ENCODE measurements around the gene PSENEN. TPM values are rescaled to one million over a fixed set of nuclear protein-coding genes. Genes with fewer than 3 reads are reported as not detected.

The PSENEN gene
- total and polyA plus RNA-seq, 2 experiments from 2014 or later: 39.1 to 106 TPM

DNA sequence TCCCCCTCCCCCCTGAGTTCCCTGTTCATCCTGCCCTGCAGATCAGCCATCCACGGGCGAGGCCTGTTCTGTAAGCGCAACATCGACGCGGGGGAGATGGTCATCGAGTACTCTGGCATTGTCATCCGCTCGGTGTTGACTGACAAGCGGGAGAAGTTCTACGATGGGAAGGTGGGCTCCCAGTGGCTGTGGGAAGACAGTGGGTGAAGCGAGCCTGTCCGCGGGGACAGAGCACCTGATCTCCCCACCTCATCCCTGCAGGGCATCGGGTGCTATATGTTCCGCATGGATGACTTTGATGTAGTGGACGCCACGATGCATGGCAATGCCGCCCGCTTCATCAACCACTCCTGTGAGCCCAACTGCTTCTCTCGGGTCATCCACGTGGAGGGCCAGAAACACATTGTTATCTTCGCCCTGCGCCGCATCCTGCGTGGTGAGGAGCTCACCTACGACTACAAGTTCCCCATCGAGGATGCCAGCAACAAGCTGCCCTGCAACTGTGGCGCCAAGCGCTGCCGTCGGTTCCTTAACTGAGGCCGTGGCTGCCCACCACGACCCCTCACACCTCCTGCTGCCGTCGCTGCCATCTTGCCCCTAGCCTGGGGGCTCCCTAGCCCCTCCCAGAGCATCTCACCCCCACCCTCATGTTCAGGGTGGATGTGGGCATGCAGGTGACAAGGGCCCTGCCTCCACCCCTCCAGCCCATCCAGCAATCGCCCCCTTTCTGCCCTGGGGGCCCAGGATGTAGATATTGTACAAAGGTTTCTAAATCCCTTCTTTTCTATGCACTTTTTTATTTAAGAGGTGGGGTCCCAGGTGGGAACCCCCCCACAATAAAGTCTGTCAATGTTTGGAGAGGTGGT is 7.2 kb upstream of the PSENEN start:
- 96% methylated on average over 37 of the region's 37 CpGs for WGBS (ENCODE audit: low lambda C conversion rate, missing lambda C conversion rate)
- DNase-seq (ENCODE audit: low spot score): no peak
- H3K27ac ChIP-seq: no peak overlapping the region
- no peaks in the 10 kb centered on the region for H3K36me3 ChIP-seq (replicated peaks; ENCODE audit: insufficient read depth, low read depth)
- no peak overlapping the region for H3K4me2 ChIP-seq
- no peak overlapping the region for H2AFZ ChIP-seq
- H3K4me1 ChIP-seq (ENCODE audit: insufficient read depth): peaks cover 4% of the 10 kb centered on the region
- no peaks in the 10 kb centered on the region for H3K9me3 ChIP-seq (ENCODE audit: low read depth)
- TF ChIP-seq EZH2 (IDR thresholded peaks at IDR 0.05; ENCODE audit: borderline replicate concordance) (no peak), EZH2phosphoT487 (IDR thresholded peaks at IDR 0.05; ENCODE audit: low read depth, severe bottlenecking, unreplicated experiment) (no peak)
- TF ChIP-seq, protein P1, sequence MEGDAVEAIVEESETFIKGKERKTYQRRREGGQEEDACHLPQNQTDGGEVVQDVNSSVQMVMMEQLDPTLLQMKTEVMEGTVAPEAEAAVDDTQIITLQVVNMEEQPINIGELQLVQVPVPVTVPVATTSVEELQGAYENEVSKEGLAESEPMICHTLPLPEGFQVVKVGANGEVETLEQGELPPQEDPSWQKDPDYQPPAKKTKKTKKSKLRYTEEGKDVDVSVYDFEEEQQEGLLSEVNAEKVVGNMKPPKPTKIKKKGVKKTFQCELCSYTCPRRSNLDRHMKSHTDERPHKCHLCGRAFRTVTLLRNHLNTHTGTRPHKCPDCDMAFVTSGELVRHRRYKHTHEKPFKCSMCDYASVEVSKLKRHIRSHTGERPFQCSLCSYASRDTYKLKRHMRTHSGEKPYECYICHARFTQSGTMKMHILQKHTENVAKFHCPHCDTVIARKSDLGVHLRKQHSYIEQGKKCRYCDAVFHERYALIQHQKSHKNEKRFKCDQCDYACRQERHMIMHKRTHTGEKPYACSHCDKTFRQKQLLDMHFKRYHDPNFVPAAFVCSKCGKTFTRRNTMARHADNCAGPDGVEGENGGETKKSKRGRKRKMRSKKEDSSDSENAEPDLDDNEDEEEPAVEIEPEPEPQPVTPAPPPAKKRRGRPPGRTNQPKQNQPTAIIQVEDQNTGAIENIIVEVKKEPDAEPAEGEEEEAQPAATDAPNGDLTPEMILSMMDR (IDR thresholded peaks at IDR 0.05; ENCODE audit: poor library complexity): no peak
- H3K9me2 ChIP-seq (replicated peaks; ENCODE audit: insufficient read depth): no peaks in the 10 kb centered on the region
- H4K20me1 ChIP-seq (ENCODE audit: insufficient read depth, poor library complexity, severe bottlenecking): no peaks in the 10 kb centered on the region
- H3K27me3 ChIP-seq: no peaks in the 10 kb centered on the region
- no peaks in the 10 kb centered on the region for H3K79me2 ChIP-seq
- H3K4me3 ChIP-seq: no peak overlapping the region

DNA sequence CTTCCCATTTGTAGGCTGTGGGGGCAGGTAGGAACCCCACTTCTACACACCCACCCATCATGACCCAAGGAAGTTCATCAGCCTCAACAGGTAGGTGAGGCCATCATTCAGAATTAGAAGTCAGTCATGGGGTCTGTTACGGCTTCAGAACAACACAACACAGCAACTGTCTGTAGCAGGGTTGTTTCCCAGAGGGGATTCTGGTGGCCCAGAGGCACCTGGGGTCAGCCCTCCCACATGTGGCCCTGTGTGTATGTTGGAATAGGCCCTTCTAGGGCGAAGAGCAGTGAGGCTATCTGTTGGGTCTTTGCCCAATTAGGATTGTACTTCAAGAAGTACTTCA is 6.6 kb upstream of the PSENEN start:
- no peaks in the 10 kb centered on the region for H3K9me3 ChIP-seq (ENCODE audit: low read depth)
- TF ChIP-seq EZH2 (IDR thresholded peaks at IDR 0.05; ENCODE audit: borderline replicate concordance) (no peak), EZH2phosphoT487 (IDR thresholded peaks at IDR 0.05; ENCODE audit: low read depth, severe bottlenecking, unreplicated experiment) (no peak)
- TF ChIP-seq, protein P1 (IDR thresholded peaks at IDR 0.05; ENCODE audit: poor library complexity): no peak
- H3K4me1 ChIP-seq (ENCODE audit: insufficient read depth): peaks cover 4% of the 10 kb centered on the region
- H2AFZ ChIP-seq: no peak overlapping the region
- no peaks in the 10 kb centered on the region for H3K27me3 ChIP-seq
- H3K79me2 ChIP-seq: no peaks in the 10 kb centered on the region
- no peak overlapping the region for H3K27ac ChIP-seq
- no peaks in the 10 kb centered on the region for H3K9me2 ChIP-seq (replicated peaks; ENCODE audit: insufficient read depth)
- no peak overlapping the region for H3K4me3 ChIP-seq
- H3K4me2 ChIP-seq: no peak overlapping the region
- H3K36me3 ChIP-seq (replicated peaks; ENCODE audit: insufficient read depth, low read depth): no peaks in the 10 kb centered on the region
- DNase-seq (ENCODE audit: low spot score): no peak
- WGBS (ENCODE audit: low lambda C conversion rate, missing lambda C conversion rate): 95% methylated on average over 2 of the region's 2 CpGs
- no peaks in the 10 kb centered on the region for H4K20me1 ChIP-seq (ENCODE audit: insufficient read depth, poor library complexity, severe bottlenecking)

DNA sequence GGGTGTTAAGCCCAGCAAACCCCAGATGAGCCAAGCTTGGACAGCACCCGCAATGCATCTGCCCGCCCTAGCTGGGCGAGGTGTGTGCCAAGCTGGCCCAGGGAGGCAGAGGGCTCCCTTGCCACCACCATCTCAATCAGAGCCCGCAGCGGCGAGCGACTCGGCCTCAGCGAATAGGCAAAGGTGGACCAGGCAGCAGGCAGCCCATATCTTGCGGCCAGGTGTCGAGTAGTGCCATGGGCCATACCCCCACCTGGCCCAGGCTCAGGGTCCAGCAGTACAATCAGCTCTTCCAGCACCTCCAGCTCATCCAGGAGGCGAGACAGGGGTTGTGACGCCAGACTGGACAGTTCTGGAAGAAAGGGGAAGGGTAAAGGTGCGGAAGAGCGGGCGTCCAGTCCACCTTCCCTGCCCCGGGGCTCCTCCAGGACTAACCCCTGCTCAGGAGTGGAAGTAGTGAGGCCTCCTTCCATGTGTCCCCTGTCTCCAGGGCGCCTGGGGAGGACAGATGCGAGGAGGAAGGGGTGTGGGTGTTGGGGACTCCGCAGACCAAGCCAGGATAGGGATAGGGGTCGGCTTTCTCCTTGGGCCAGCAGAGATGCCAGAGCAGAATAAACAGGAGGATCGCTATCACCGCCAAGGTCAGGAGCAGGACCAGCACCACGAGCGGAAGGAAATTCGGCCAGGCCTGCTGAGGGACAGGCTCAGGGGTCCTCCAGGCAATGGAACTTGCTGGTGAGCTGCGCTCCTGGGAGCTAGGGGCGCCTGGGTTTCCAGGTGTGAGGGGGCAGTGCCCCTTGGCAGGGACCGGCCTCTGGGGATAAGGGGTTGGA is 6.0 kb upstream of the PSENEN start:
- Histone ChIP-seq H4K20me1 (ENCODE audit: insufficient read depth, poor library complexity, severe bottlenecking) (no peaks in the 10 kb centered on the region), H3K4me3 (no peak overlapping the region), H3K27ac (peak overlapping the region; percentile 50), H3K36me3 (replicated peaks; ENCODE audit: insufficient read depth, low read depth) (no peaks in the 10 kb centered on the region), H3K27me3 (no peaks in the 10 kb centered on the region), H3K9me2 (replicated peaks; ENCODE audit: insufficient read depth) (no peaks in the 10 kb centered on the region), H3K4me2 (peak overlapping the region; percentile 91), H3K4me1 (ENCODE audit: insufficient read depth) (peaks cover 4% of the 10 kb centered on the region), H3K79me2 (no peaks in the 10 kb centered on the region), H3K9me3 (ENCODE audit: low read depth) (no peaks in the 10 kb centered on the region), H2AFZ (no peak overlapping the region)
- no peak for TF ChIP-seq EZH2 (IDR thresholded peaks at IDR 0.05; ENCODE audit: borderline replicate concordance)
- no peak for DNase-seq (ENCODE audit: low spot score)
- 85% methylated on average over 29 of the region's 29 CpGs for WGBS (ENCODE audit: low lambda C conversion rate, missing lambda C conversion rate)

DNA sequence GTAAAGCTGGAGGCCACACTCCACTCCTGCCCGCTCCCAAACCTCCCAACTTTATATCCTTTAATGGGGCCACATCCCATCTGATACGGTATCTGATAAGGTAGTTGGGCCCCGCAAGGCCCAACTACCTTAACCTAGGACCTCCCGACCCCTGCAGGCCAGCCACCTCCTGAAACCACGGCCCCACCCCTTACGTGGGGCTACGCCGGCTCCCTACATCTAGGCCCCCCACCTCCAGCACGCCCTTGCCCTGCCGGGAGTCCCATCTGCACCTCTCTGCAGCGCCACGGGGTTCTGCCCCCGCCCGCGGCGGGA is 5.4 kb upstream of the PSENEN start:
- Histone ChIP-seq H3K4me2 (peak overlapping the region; percentile 91), H3K9me2 (replicated peaks; ENCODE audit: insufficient read depth) (no peaks in the 10 kb centered on the region), H3K4me3 (peak overlapping the region; percentile 47), H3K9me3 (ENCODE audit: low read depth) (no peaks in the 10 kb centered on the region), H3K27me3 (no peaks in the 10 kb centered on the region), H2AFZ (peak overlapping the region; percentile 31), H3K36me3 (replicated peaks; ENCODE audit: insufficient read depth, low read depth) (no peaks in the 10 kb centered on the region), H3K79me2 (no peaks in the 10 kb centered on the region), H3K4me1 (ENCODE audit: insufficient read depth) (peaks cover 4% of the 10 kb centered on the region), H3K27ac (peak overlapping the region; percentile 50), H4K20me1 (ENCODE audit: insufficient read depth, poor library complexity, severe bottlenecking) (no peaks in the 10 kb centered on the region)
- DNase-seq (ENCODE audit: low spot score): no peak
- 8% methylated on average over 16 of the region's 16 CpGs for WGBS (ENCODE audit: low lambda C conversion rate, missing lambda C conversion rate)
- no peak for TF ChIP-seq EZH2 (IDR thresholded peaks at IDR 0.05; ENCODE audit: borderline replicate concordance)
- no peak for TF ChIP-seq EZH2phosphoT487 (IDR thresholded peaks at IDR 0.05; ENCODE audit: low read depth, severe bottlenecking, unreplicated experiment)
- TF ChIP-seq, protein P1 (IDR thresholded peaks at IDR 0.05; ENCODE audit: poor library complexity): no peak
